HG03159 (cell line): ENCODE results near the gene CPT2.

Source experiments
- ATAC-seq: cut with Tn5 transposase; IDR thresholded peaks from one replicate; pipeline ENCODE4 v1.9.1; 2021; ENCODE audit warnings: mild to moderate bottlenecking, moderate library complexity; ENCODE audit not compliant: unreplicated experiment

CPT2 gene

DNA sequence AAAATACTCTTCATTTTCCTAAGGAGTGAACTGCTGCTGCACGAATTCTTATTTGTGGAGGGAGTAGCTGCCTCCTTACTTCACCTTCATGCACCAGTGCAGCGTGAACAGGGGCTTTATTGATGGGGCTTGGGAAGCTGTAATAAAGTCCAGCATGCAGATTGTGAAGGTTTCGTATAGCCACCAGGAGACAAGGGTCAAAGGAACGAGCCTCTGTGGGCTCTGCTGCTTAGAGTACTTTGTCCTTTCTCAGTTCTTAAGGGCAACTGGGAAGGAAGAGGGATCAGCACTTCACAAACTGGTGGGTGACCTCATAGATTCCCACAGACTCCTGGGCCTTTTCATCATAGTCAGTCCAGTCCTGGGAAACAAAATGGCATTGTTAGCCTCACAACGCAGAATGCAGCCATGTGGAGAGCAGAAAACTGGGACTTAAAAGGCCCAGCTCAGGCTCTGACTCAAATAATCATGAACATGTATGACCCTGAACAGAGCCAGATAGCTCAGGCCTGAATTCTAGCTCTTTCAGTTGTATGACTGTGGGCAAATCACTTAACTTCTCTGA lies 17.8 kb downstream of the CPT2 start:
- ATAC-seq, result no peak

- ATAC-seq, result no peak
These were observed 21.6 kb downstream of the CPT2 start for GRCh38 chr1:53218201-53218600.

GRCh38 chr1:53219711-53220110 lies 23.1 kb downstream of the CPT2 start:
- ATAC-seq, result no peak

DNA sequence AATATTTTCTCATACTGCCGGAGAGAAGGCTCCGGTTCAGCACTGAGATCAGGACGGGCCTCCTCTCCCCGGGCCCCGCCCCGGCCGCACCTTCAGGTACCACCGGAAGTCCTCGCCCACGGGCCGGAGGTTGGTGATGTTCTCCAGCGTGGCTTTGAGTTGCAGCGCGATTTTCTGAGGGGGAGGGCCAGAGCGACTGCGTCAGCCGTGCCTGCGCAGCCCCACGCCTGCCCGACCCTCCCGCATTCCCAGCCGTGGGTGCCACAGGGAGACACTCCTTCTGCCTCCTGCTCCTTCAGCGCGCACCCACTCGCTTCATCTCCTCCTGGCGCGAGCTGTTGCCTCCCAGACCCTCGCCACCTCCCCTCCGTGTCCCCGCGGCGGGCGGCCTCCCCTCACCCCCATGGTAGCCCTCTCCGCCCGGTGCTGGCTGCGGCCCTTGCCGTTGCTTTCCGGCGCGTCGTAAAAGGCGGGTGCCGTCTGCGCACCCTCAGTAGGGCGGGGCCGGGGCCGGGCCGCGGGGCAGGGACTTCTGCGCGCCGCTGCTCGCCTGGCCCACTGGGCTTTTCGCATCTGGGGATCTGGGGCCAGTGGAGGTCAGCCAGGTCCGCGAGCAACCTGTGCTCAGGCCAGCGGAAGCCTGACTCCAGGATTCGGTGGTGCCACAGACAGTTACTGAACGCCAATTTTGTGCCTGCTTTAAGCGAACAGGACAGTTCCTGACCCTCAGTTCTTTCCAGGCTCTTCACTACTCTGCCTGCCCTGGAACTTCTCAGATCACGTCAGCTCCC lies 23.7 kb downstream of the CPT2 start, which contains the start of gene CZIB:
TSS of gene CZIB (minus strand) at position 464 of the 791 bp plus-strand sequence. CDS start at position 405, 59 bp downstream.
- peak; percentile 92 for ATAC-seq

- no peak for ATAC-seq
These were observed 24.3 kb downstream of the CPT2 start for GRCh38 chr1:53220962-53221286.

DNA sequence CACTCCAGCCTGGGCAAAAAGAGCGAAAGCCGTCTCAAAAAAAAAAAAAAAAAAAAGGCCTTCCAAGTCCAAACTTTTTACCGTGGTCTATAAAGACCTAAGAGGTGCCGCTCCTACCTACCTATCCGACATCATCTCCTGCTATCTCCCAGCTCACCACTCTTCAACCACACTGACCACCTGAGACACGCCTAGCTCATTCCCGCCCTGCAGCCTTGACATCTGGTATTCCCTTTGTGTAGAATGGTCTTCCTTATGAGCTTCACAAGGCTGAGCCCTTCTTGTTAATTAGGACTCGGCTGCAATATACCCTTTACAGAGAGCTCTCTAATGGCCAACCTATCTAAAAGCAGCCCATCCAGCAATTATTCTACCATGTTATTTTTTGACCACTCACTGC lies 41.0 kb downstream of the CPT2 start:
- ATAC-seq, result no peak

GRCh38 chr1:53238197-53239155 lies 41.9 kb downstream of the CPT2 start, which contains the start of gene MAGOH:
TSS of gene MAGOH (minus strand) at chr1:53238518. CDS start at chr1:53238448, 70 bp downstream.
- peak; percentile 98 for ATAC-seq

GRCh38 chr1:53241828-53242227 lies 45.2 kb downstream of the CPT2 start:
- ATAC-seq, result no peak

- no peak for ATAC-seq
These were observed 45.8 kb downstream of the CPT2 start for GRCh38 chr1:53242381-53242780.

GRCh38 chr1:53244141-53244540 lies 47.5 kb downstream of the CPT2 start:
- ATAC-seq, result no peak

DNA sequence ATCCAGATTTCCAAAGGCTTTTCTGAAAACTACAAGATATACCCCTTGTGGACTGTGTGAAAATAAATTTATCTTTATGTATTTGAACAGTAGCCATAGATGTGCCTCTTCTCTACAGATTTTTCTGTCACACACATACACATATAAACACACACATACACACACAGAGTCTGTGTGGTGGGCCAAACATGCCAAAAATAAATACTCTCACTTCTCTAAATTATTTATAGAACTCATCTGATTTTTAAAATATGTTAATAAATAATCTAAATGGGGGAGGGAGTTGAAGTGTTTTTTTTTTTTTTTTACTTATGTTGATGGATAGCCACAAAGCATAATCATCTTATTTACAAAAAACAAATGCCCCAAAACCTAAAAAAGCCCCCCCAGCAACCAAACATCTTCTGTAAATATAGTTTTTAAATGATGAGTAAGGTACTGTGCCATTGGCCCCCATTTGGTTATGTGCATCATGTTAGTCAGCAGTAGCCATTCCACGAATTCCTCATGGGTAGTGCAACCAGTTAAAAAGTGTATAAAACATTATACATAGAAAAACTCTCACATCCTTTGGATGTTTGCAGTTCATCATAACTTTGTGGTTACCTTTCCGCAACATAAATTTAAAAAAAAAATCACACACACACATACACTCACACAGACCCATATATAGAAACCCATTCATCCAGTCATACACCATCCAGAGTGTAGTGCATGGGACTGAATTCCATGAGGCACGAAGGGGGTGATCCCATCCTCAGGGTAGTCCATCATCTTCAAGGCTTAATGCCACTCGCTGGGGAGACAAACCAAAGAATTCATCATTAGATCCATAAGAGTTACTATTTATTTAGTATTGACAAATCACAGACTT lies 49.9 kb downstream of the CPT2 start:
- ATAC-seq, result no peak

GRCh38 chr1:53249706-53250105 lies 53.1 kb downstream of the CPT2 start:
- ATAC-seq, result no peak

GRCh38 chr1:53250325-53250724 lies 53.7 kb downstream of the CPT2 start:
- ATAC-seq, result no peak

DNA sequence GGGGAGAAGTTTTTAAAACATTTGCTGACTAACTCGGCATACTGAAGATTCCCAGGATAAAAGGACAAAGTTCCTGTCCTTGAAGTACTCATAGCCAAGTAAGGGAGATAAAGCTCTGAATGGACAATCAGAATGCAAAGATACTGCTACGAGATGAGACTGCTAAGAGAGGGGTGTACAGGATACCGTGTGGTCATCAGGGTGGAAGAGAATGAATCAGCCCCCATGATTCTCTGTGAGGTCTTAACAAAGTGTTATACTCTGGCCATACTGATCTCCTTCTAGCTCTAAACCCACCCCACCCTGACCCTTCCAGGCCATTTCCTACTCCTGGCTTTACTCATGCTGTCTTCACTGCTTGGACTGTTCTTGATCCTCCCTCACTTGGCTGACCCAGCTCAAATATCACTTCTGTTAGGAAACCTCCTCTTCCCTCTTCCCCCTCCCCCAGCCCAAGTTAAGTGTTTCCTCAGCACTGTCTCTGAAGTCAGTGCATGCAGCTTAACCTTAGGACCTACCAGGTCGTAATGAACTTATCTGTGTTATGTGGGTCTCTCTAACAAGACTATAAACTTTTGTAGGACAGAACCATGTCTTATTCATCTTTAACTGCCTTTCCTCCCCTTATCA lies 57.5 kb downstream of the CPT2 start:
- ATAC-seq, result no peak

- no peak for ATAC-seq
These were observed 58.4 kb downstream of the CPT2 start for GRCh38 chr1:53255031-53255430.

- no peak for ATAC-seq
These were observed 60.2 kb downstream of the CPT2 start for GRCh38 chr1:53256511-53257453.

DNA sequence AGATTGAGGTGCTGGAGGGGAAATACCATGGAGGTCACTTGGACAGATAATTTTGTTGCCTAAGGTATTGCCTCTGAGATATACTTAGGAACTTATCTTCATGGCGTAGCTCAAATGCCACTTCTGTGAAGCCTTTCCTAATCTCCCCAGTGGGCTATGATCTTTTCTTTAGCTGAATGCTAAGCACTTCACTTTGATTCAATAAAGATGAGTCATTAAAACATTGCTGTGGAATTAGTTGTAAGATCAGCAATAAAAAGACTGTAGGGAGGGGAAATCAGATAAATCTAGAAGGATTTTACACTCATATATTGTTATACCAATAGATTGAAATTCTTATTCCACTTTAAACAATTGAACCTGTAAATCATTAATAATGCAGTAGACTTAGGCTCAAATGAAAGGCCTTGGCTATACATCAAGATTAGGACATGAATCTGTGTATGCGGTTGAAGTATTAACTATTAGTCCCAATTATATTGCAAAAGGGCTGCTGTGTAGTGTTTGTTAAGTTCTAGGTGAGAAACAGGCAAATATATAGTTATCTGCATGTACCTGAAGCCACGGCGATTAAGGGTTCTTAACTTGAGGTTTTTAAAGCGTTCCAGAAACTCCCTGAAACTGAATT lies 60.9 kb downstream of the CPT2 start:
- no peak for ATAC-seq

DNA sequence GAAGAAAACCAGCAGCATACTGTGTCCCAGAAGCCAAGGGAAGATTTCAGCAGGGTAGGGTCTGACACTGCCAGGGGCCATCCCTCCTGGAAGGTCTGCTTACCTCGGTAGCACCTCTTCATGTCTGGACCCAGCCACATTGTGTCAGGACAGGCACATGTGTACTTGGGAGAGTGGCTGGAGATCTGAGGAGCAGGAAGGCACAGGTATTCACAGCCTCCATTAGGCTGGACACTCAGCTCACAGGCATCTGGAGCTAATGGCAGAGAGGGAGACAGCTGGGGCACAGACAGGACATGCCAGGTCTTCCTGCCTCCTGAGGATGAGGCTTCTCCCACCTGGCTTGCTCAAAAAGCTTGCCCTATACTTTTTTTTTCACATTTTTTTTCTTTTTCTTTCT lies 61.6 kb downstream of the CPT2 start:
- ATAC-seq, result no peak
